ENCODE data around the gene GTPBP2.
"Not testable (repeated sequence)": the region's sequence is repeated elsewhere in the genome, so short reads cannot be mapped to it uniquely, and the experiment has no call there.

The GTPBP2 gene

GRCh38 chr6:43658161-43658560, 29.1 kb upstream of the GTPBP2 start:
- in situ Hi-C loops (cut with MboI; ENCODE audit: low sequenced_read_pairs), result no loop called here

GRCh38 chr6:43657221-43657802, 28.2 kb upstream of the GTPBP2 start:
- in situ Hi-C loops (cut with MboI; ENCODE audit: low sequenced_read_pairs), result no loop called here

- in situ Hi-C loops (cut with MboI; ENCODE audit: low sequenced_read_pairs), result not testable (repeated sequence)
Observed at GRCh38 chr6:43652822-43653221, 23.8 kb upstream of the GTPBP2 start.

GRCh38 chr6:43648248-43648647, 19.2 kb upstream of the GTPBP2 start:
- in situ Hi-C loops (cut with MboI; ENCODE audit: low sequenced_read_pairs), result no loop called here

GRCh38 chr6:43647613-43648012, 18.5 kb upstream of the GTPBP2 start:
- in situ Hi-C loops (cut with MboI; ENCODE audit: low sequenced_read_pairs), result no loop called here

GRCh38 chr6:43645613-43645964, 16.5 kb upstream of the GTPBP2 start:
- in situ Hi-C loops (cut with MboI; ENCODE audit: low sequenced_read_pairs), result no loop called here

- in situ Hi-C loops (cut with MboI; ENCODE audit: low sequenced_read_pairs), result no loop called here
Observed at GRCh38 chr6:43644940-43645612, 16.0 kb upstream of the GTPBP2 start, which contains the start of gene RSPH9. RSPH9 (plus strand) TSS chr6:43645036; CDS start chr6:43645099, 63 bp downstream.

- in situ Hi-C loops (cut with MboI; ENCODE audit: low sequenced_read_pairs), result no loop called here
Observed at GRCh38 chr6:43639984-43640800, 11.1 kb upstream of the GTPBP2 start.

- in situ Hi-C loops (cut with MboI; ENCODE audit: low sequenced_read_pairs), result no loop called here
Observed at GRCh38 chr6:43636308-43636659, 7.2 kb upstream of the GTPBP2 start.

- in situ Hi-C loops (cut with MboI; ENCODE audit: low sequenced_read_pairs), result no loop called here
Observed at GRCh38 chr6:43635387-43636307, 6.6 kb upstream of the GTPBP2 start, which contains the start of gene MAD2L1BP. MAD2L1BP (plus strand) TSS chr6:43635840; CDS start chr6:43635876, 36 bp downstream.

- in situ Hi-C loops (cut with MboI; ENCODE audit: low sequenced_read_pairs), result no loop called here
Observed at GRCh38 chr6:43634702-43635303, 5.7 kb upstream of the GTPBP2 start.

- in situ Hi-C loops (cut with MboI; ENCODE audit: low sequenced_read_pairs), result not testable (repeated sequence)
Observed at GRCh38 chr6:43633002-43633401, 3.9 kb upstream of the GTPBP2 start.

GRCh38 chr6:43630980-43631619, 2.0 kb upstream of the GTPBP2 start:
- in situ Hi-C loops (cut with MboI; ENCODE audit: low sequenced_read_pairs), result no loop called here

- in situ Hi-C loops (cut with MboI; ENCODE audit: low sequenced_read_pairs), result no loop called here
Observed at GRCh38 chr6:43629505-43630300, 639 bp upstream of the GTPBP2 start.

- in situ Hi-C loops (cut with MboI; ENCODE audit: low sequenced_read_pairs), result no loop called here
Observed at GRCh38 chr6:43628393-43629103, 516 bp downstream of the GTPBP2 start.

- in situ Hi-C loops (cut with MboI; ENCODE audit: low sequenced_read_pairs), result no loop called here
Observed at GRCh38 chr6:43627008-43627825, 1.8 kb downstream of the GTPBP2 start.

GRCh38 chr6:43625393-43625992, 3.6 kb downstream of the GTPBP2 start:
- in situ Hi-C loops (cut with MboI; ENCODE audit: low sequenced_read_pairs), result no loop called here
